ENCODE data around the gene SPATA31C2.

The SPATA31C2 gene

GRCh38 chr9:88183798-88184495 is 45.7 kb upstream of the SPATA31C2 start:
- H4K8ac ChIP-seq (ENCODE audit: low read depth, low read length) = no peak overlapping the region
- no peak overlapping the region for H3K4ac ChIP-seq (ENCODE audit: low read length)
- H2BK5ac ChIP-seq (ENCODE audit: low read length) = no peak overlapping the region
- no peaks in the 10 kb centered on the region for H3K4me1 ChIP-seq (ENCODE audit: control insufficient read depth in 2 of 2, insufficient read depth in 1 of 2, low read depth in 1 of 2, low read length in 2 of 2)
- H3K23ac ChIP-seq (ENCODE audit: low read depth, low read length, poor library complexity) = no peak overlapping the region
- H3K9me3 ChIP-seq (replicated peaks in 1 of 2; ENCODE audit: control insufficient read depth in 2 of 2, insufficient read depth in 1 of 2, low read depth in 1 of 2, low read length in 2 of 2) = no peaks in the 10 kb centered on the region
- H3K4me3 ChIP-seq (ENCODE audit: low read length in 2 of 2) = no peak overlapping the region
- H3K14ac ChIP-seq (ENCODE audit: low read length) = no peak overlapping the region
- H2AFZ ChIP-seq (ENCODE audit: low read length) = no peak overlapping the region
- H3K27ac ChIP-seq (replicated peaks; ENCODE audit: low read length) = no peak overlapping the region
- no peak overlapping the region for H3K18ac ChIP-seq (ENCODE audit: low read length)
- H3K4me2 ChIP-seq (ENCODE audit: insufficient read depth, low read length, poor library complexity, severe bottlenecking) = no peak overlapping the region
- no peaks in the 10 kb centered on the region for H3K27me3 ChIP-seq (ENCODE audit: control insufficient read depth in 3 of 3, insufficient read depth in 3 of 3, low read depth in 1 of 3, low read length in 3 of 3)
- H2BK15ac ChIP-seq (ENCODE audit: low read length) = no peak overlapping the region
- no peak overlapping the region for H2BK120ac ChIP-seq (ENCODE audit: low read depth, low read length)
- no peak overlapping the region for H3K9ac ChIP-seq (ENCODE audit: low read depth, low read length, poor library complexity)
- no peaks in the 10 kb centered on the region for H3K79me1 ChIP-seq (ENCODE audit: low read depth, low read length)
- 100% methylated on average over 1 of the region's 5 CpGs; no CpG with 5 or more reads in 1 of the 2 donors for WGBS, 2 donors (ENCODE audit: extremely low coverage in 2 of 2, insufficient read length in 2 of 2, insufficient replicate concordance in 1 of 2)
- H2AK5ac ChIP-seq (ENCODE audit: low read depth, low read length) = no peak overlapping the region
- no peak overlapping the region for H2BK12ac ChIP-seq (ENCODE audit: low read length)
- H4K91ac ChIP-seq (ENCODE audit: low read depth, low read length, poor library complexity) = no peak overlapping the region
- DNase-seq (ENCODE audit: low spot score) = no peak
- H3K36me3 ChIP-seq (replicated peaks in 1 of 2; ENCODE audit: control insufficient read depth in 2 of 2, insufficient read depth in 2 of 2, low read length in 2 of 2) = no peaks in the 10 kb centered on the region

GRCh38 chr9:88182501-88182900 is 44.2 kb upstream of the SPATA31C2 start:
- H3K4me2 ChIP-seq (ENCODE audit: insufficient read depth, low read length, poor library complexity, severe bottlenecking) = no peak overlapping the region
- H2BK120ac ChIP-seq (ENCODE audit: low read depth, low read length) = no peak overlapping the region
- H3K9me3 ChIP-seq (replicated peaks in 1 of 2; ENCODE audit: control insufficient read depth in 2 of 2, insufficient read depth in 1 of 2, low read depth in 1 of 2, low read length in 2 of 2) = no peaks in the 10 kb centered on the region
- H3K36me3 ChIP-seq (replicated peaks in 1 of 2; ENCODE audit: control insufficient read depth in 2 of 2, insufficient read depth in 2 of 2, low read length in 2 of 2) = no peaks in the 10 kb centered on the region
- no peaks in the 10 kb centered on the region for H3K79me1 ChIP-seq (ENCODE audit: low read depth, low read length)
- no peak overlapping the region for H2BK5ac ChIP-seq (ENCODE audit: low read length)
- no peak overlapping the region for H3K18ac ChIP-seq (ENCODE audit: low read length)
- no peak overlapping the region for H2BK15ac ChIP-seq (ENCODE audit: low read length)
- no peak overlapping the region for H3K27ac ChIP-seq (replicated peaks; ENCODE audit: low read length)
- no peak overlapping the region for H3K14ac ChIP-seq (ENCODE audit: low read length)
- no peaks in the 10 kb centered on the region for H3K27me3 ChIP-seq (ENCODE audit: control insufficient read depth in 3 of 3, insufficient read depth in 3 of 3, low read depth in 1 of 3, low read length in 3 of 3)
- H3K4me1 ChIP-seq (ENCODE audit: control insufficient read depth in 2 of 2, insufficient read depth in 1 of 2, low read depth in 1 of 2, low read length in 2 of 2) = no peaks in the 10 kb centered on the region
- no peak overlapping the region for H2AFZ ChIP-seq (ENCODE audit: low read length)
- no peak overlapping the region for H3K4me3 ChIP-seq (ENCODE audit: low read length in 2 of 2)
- H4K91ac ChIP-seq (ENCODE audit: low read depth, low read length, poor library complexity) = no peak overlapping the region
- H2BK12ac ChIP-seq (ENCODE audit: low read length) = no peak overlapping the region
- no peak overlapping the region for H3K9ac ChIP-seq (ENCODE audit: low read depth, low read length, poor library complexity)
- no peak overlapping the region for H2AK5ac ChIP-seq (ENCODE audit: low read depth, low read length)
- no peak overlapping the region for H3K4ac ChIP-seq (ENCODE audit: low read length)
- H3K23ac ChIP-seq (ENCODE audit: low read depth, low read length, poor library complexity) = no peak overlapping the region
- WGBS, 2 donors (ENCODE audit: extremely low coverage in 2 of 2, insufficient read length in 2 of 2, insufficient replicate concordance in 1 of 2) = no CpG with 5 or more reads among the region's 6 CpGs
- DNase-seq (ENCODE audit: low spot score) = no peak
- no peak overlapping the region for H4K8ac ChIP-seq (ENCODE audit: low read depth, low read length)

- Histone ChIP-seq H3K4me1 (ENCODE audit: control insufficient read depth in 2 of 2, insufficient read depth in 1 of 2, low read depth in 1 of 2, low read length in 2 of 2) (no peaks in the 10 kb centered on the region), H3K9ac (ENCODE audit: low read depth, low read length, poor library complexity) (no peak overlapping the region), H3K23ac (ENCODE audit: low read depth, low read length, poor library complexity) (no peak overlapping the region), H3K4me2 (ENCODE audit: insufficient read depth, low read length, poor library complexity, severe bottlenecking) (no peak overlapping the region), H2AK5ac (ENCODE audit: low read depth, low read length) (no peak overlapping the region), H2BK5ac (ENCODE audit: low read length) (no peak overlapping the region), H3K9me3 (replicated peaks in 1 of 2; ENCODE audit: control insufficient read depth in 2 of 2, insufficient read depth in 1 of 2, low read depth in 1 of 2, low read length in 2 of 2) (no peaks in the 10 kb centered on the region), H4K8ac (ENCODE audit: low read depth, low read length) (no peak overlapping the region), H2BK120ac (ENCODE audit: low read depth, low read length) (no peak overlapping the region), H4K91ac (ENCODE audit: low read depth, low read length, poor library complexity) (no peak overlapping the region), H3K18ac (ENCODE audit: low read length) (no peak overlapping the region), H2BK12ac (ENCODE audit: low read length) (no peak overlapping the region), H2AFZ (ENCODE audit: low read length) (no peak overlapping the region), H2BK15ac (ENCODE audit: low read length) (no peak overlapping the region), H3K27me3 (ENCODE audit: control insufficient read depth in 3 of 3, insufficient read depth in 3 of 3, low read depth in 1 of 3, low read length in 3 of 3) (no peaks in the 10 kb centered on the region), H3K36me3 (replicated peaks in 1 of 2; ENCODE audit: control insufficient read depth in 2 of 2, insufficient read depth in 2 of 2, low read length in 2 of 2) (no peaks in the 10 kb centered on the region), H3K4me3 (ENCODE audit: low read length in 2 of 2) (no peak overlapping the region), H3K4ac (ENCODE audit: low read length) (no peak overlapping the region), H3K27ac (replicated peaks; ENCODE audit: low read length) (no peak overlapping the region), H3K79me1 (ENCODE audit: low read depth, low read length) (no peaks in the 10 kb centered on the region), H3K14ac (ENCODE audit: low read length) (no peak overlapping the region)
- DNase-seq (ENCODE audit: low spot score) = no peak
- no CpG with 5 or more reads among the region's 23 CpGs for WGBS, 2 donors (ENCODE audit: extremely low coverage in 2 of 2, insufficient read length in 2 of 2, insufficient replicate concordance in 1 of 2)
These were observed 41.9 kb upstream of the SPATA31C2 start for GRCh38 chr9:88180081-88180765.

GRCh38 chr9:88179062-88179521 is 40.8 kb upstream of the SPATA31C2 start:
- Histone ChIP-seq H3K9ac (ENCODE audit: low read depth, low read length, poor library complexity) (no peak overlapping the region), H3K4me1 (ENCODE audit: control insufficient read depth in 2 of 2, insufficient read depth in 1 of 2, low read depth in 1 of 2, low read length in 2 of 2) (no peaks in the 10 kb centered on the region), H3K23ac (ENCODE audit: low read depth, low read length, poor library complexity) (no peak overlapping the region), H3K4me3 (ENCODE audit: low read length in 2 of 2) (no peak overlapping the region), H2AFZ (ENCODE audit: low read length) (no peak overlapping the region), H3K4ac (ENCODE audit: low read length) (no peak overlapping the region), H3K79me1 (ENCODE audit: low read depth, low read length) (no peaks in the 10 kb centered on the region), H4K8ac (ENCODE audit: low read depth, low read length) (peak overlapping the region; percentile 29), H3K27me3 (ENCODE audit: control insufficient read depth in 3 of 3, insufficient read depth in 3 of 3, low read depth in 1 of 3, low read length in 3 of 3) (no peaks in the 10 kb centered on the region), H2BK5ac (ENCODE audit: low read length) (no peak overlapping the region), H3K18ac (ENCODE audit: low read length) (no peak overlapping the region), H3K14ac (ENCODE audit: low read length) (no peak overlapping the region), H4K91ac (ENCODE audit: low read depth, low read length, poor library complexity) (no peak overlapping the region), H2BK120ac (ENCODE audit: low read depth, low read length) (no peak overlapping the region), H2BK12ac (ENCODE audit: low read length) (no peak overlapping the region), H3K4me2 (ENCODE audit: insufficient read depth, low read length, poor library complexity, severe bottlenecking) (no peak overlapping the region), H3K36me3 (replicated peaks in 1 of 2; ENCODE audit: control insufficient read depth in 2 of 2, insufficient read depth in 2 of 2, low read length in 2 of 2) (no peaks in the 10 kb centered on the region), H2AK5ac (ENCODE audit: low read depth, low read length) (no peak overlapping the region), H2BK15ac (ENCODE audit: low read length) (no peak overlapping the region), H3K27ac (replicated peaks; ENCODE audit: low read length) (no peak overlapping the region), H3K9me3 (replicated peaks in 1 of 2; ENCODE audit: control insufficient read depth in 2 of 2, insufficient read depth in 1 of 2, low read depth in 1 of 2, low read length in 2 of 2) (no peaks in the 10 kb centered on the region)
- DNase-seq (ENCODE audit: low spot score) = no peak
- no CpG with 5 or more reads among the region's 5 CpGs for WGBS, 2 donors (ENCODE audit: extremely low coverage in 2 of 2, insufficient read length in 2 of 2, insufficient replicate concordance in 1 of 2)

All from neuronal stem cell (in vitro differentiated cells).